CD4-positive, alpha-beta T cell treated with Interleukin-17A for 4 hours (primary cell): ENCODE data around the gene BMP4.
"Not testable (repeated sequence)": the region's sequence is repeated elsewhere in the genome, so short reads cannot be mapped to it uniquely, and the experiment has no call there.

Source experiments
- DNase-seq: peaks from one replicate; pipeline ENCODE4 v3.0.0-alpha.2; 2020; ENCODE audit warnings: mixed read lengths

Gene BMP4

DNA sequence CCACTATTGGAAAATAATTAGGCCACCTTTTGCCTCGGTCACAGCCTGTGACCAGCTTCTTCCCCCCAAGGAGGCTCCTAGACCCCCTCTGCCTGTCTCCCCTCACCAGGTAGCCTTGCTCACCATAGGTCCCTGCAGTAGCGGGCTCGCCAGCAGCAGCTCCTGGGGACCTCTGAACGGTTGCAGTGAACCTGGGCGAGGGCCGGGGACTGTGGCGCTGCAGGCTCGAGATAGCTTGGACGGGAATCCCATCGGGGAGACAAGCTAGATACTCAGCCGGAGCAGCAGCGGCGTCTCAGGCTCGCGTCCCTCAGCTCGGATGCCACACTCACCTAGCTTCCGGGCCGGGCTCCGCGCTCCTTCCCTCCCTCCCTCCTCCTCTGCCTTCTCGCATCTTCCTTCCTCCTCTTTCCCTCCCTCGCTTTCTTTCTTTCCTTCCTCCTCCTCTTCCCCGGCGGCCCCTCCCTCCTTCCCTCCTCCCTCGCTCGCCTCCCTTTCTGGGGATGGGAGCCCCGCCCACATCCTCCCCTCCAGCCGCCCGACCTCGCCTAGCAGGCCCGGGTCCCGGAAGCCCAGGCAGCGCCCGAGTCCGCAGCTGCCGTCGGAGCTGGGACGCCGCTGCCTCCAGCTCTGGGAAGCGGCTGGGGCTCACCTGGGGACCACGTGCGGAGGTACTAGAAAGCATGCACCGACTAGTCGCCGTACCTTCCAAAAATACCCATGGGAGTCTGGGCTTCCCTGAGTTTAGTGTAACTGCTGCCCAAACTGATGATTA is at the start of gene BMP4:
Gene BMP4, minus strand, starts transcription at position 399 of the 775 bp plus-strand sequence. CDS start 4,603 bp downstream, outside the sequence.
- DNase-seq = peak; percentile 50

DNA sequence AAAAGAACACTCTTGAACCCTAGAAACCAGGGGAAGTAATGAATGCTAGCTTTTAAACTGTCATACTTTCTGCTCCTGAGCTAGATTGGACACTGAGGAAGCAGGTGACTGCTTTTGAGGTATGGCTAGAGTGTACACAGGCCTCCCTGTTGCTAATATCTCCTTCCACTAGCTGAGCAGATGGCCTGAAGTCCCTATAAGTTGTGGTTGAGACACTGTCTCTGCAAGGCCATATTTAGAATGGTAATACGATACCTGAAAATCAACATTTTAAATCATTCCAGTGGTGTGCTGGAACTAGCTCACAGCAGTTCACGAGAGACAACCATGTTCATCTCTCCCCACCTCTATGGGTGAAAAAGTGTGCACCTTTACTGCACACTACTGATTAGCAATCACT is 46.4 kb upstream of the BMP4 start:
- no peak for DNase-seq

DNA sequence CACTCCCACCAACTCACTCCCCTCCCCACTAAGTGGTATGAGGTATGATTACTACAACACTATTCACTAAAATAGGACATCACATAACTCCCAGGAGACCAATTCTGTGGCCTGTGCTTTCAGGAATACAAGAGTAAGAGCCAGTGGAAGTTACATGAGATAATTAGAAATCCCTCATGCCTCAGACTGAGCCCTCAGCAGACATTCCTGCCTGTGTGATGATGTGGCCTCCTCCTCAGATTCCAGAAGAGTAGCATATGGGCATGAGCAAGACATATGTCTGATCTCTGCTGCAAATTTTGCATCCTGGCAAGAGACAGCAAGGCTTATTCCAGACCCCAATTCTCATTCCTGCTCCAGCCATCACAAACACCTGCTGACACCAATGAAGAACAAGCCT is 46.0 kb upstream of the BMP4 start:
- DNase-seq = no peak

DNA sequence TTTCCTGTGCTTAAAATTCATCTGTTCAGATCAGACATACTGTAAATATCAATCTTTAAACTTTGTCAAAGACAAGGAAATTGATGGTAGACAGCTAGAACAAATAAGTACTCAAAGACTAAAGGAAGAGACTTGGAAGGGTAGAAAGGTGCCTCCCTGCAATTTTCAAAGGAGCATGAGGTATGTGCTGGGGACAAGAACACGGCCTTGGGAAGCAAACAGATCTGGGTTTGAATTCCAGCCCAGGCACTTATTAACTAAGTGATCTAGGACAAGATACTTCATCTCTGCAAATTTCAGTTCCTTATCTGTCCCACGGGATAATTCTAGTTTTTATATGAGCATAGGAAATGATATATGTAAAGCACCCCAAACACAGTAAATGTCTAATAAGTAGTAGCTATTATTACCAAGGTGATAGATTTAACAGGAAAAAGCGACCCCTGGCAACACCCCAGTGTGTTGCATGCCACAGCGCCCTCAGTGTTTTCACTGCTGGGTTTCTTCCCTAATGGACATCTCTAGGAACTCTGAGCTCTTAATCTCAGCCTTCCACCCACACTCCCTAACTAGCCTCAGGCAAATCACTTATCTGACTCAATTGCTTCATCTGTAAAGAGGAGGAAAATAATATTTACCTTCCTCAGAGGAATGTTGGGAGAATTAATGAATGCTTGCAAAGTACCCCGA is 44.7 kb upstream of the BMP4 start:
- peak; percentile 6 for DNase-seq

DNA sequence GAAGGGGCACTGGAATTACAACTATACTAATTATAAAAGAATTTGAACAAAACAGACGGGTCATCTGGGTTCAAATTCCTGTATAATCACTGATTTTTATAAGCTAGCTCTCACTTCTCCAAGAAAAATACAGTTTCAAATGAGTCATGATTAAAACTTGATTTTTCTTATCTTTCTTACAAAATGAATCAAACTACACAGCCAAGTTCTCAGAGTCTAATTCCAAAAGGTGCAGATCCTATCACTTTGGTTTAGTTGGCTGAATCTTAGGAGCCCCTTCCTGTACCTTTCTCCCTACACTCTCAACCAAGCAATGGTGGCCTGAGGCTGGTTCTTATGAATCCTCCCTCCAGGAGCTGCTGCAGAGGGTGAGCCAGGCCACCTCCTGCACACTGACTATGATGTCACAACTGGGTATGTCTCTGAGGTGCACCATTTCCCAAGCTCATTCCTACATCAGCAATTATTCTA is 43.8 kb upstream of the BMP4 start:
- no peak for DNase-seq

DNA sequence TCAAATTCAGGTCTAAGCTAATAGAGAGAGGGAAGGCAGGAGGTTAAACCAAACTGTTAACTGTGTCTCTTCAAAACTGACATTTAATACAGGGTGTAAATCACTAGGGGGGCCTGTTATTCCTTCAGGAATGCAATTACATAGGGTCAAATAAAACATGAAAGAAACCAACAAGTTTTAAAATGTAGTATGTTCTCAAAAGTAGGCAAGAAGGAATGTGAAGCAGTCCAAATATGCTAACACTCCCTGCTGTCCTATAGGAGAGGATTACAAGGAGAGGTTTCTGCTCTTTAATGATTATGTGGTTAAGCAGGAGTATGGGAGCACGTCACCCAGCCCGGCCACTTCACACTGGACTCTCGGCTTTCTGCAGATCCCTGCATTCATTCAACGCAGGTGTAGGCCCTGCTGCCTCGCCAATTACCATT is 42.5 kb upstream of the BMP4 start:
- DNase-seq = no peak

DNA sequence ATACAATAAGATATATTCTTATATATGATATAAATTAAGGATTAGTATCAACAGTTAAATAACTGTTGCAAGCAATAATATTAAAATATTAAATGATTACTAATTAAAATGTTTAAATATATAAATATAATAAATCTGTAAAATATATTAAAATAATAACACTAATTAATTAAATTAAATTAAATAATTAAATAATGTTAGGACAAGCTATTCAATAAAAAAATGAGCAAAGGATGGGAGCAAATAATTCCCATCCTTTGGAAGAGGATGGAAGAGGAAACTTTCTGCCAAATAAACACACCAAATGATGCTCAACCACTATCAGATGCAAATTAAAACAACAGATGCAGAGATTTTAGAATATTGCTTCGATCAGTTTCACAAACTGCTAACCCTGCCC is 39.4 kb upstream of the BMP4 start:
- DNase-seq = no peak

DNA sequence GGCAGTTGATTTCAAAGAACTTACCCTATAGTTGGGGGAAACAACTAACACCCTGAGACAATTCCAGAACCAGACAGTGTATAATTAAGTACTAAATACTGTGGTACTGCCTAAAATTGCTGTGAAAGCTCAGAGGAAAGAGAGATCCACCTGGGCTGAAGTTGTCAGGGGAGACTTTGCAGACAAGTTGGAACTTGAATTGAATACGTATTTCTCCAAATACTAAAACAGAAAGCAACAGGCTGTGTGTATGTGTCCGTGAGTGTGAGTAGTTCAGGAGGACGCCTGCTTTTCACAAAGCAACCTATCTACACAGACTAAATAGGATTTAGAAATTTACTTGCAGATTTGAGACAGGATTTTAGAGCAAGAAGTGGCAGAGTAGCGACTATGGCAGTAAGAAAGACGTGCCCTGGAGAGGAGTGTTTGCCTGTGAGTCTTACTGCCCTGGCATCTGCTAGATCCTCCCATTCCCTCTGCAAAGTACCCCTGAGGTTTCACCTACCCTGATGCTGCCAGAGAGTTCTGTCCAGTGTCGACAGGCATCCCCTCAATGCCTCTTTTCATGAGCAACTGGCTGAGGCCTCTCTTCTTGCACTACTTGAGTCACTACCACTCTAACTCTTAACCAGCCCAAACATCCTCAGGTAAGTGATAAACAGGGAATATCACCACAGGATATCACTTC is 37.4 kb upstream of the BMP4 start:
- no peak for DNase-seq

DNA sequence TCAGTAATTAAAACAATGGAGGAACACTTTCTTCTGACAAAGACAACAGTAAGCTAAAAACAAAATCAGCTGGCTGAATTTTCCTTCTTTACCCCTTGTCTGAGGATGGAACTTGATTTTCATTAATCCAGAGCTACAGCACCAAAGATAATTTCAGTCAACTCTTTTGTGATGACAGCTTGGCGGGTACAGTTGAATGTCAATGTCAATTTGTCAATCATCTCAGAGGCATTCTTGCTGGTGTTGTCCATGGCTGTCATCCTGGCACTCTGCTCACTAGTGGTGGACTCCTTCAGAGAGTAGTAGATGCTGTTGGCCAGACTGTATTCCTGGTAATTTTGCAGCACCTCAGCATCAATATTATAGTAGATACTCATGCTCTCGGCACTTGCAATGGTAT is 34.4 kb upstream of the BMP4 start:
- no peak for DNase-seq

DNA sequence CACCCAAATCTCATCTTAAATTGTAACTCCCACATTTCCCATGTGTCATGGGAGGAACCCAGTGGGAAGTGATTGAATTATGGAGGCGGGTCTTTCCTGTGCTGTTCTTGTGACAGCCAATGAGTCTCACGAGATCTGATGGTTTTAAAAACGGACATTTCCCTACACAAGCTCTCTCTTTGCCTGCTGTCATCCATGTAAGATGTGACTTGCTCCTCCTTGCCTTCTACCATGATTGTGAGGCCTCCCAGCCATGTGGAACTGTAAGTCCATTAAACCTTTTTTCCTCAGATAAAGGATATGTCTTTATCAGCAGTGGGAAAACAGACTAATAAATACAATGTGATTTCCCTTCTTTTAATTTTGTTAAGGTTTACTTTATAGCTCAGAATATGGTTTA is 30.1 kb upstream of the BMP4 start:
- not testable (repeated sequence) for DNase-seq

DNA sequence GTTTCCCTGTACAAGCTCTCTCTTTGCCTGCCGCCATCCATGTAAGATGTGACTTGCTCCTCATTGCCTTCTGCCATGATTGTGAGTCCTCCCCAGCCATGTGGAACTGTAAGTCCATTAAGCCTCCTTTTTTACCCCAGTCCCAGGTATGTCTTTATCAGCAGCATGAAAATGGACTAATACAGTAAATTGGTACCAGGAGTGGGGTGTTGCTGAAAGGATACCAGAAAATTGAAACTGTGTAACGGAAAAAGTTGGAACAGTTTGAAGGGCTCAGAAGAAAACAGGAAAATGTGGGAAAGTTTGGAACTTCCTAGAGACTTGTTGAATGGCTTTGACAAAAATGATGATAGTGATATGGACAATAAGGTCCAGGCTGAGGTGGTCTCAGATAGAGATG is 28.3 kb upstream of the BMP4 start:
- not testable (repeated sequence) for DNase-seq

DNA sequence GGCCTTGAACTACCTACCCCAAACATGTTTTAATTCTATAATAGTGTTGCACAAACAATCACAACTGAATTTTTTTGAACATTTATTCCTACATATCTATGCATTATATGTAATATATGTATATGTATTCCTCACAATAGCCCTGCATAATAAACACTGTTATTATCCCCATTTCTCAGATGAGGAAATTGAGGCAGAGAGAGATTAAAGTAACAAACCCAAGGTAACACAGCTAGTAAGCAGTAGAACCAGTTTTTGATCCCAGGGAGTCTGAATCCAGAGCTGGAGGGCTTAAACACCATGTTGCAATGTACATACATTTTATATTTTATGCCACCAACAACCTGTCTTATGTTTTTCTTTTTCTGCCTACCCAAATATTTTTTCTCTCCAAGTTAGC is 26.5 kb upstream of the BMP4 start:
- DNase-seq = no peak

DNA sequence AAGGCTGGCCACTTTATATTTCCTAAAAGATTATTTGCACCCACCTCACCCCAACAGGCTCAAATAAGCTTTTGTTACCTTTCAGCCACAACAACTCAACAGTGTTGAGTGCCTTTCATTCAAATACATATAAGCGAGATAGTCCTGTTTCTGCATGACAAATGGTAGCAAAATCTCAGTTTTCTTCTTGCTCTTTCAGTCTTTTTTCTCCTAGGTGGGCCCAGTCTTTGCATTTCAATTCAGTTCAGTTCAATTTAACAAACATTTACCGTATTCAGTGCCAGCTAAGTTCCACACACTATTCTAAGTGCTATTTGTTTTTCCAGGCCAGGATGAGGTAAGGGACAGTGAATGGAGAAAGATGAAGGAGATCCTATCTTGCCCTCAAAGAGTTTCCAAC is 25.9 kb upstream of the BMP4 start:
- no peak for DNase-seq

DNA sequence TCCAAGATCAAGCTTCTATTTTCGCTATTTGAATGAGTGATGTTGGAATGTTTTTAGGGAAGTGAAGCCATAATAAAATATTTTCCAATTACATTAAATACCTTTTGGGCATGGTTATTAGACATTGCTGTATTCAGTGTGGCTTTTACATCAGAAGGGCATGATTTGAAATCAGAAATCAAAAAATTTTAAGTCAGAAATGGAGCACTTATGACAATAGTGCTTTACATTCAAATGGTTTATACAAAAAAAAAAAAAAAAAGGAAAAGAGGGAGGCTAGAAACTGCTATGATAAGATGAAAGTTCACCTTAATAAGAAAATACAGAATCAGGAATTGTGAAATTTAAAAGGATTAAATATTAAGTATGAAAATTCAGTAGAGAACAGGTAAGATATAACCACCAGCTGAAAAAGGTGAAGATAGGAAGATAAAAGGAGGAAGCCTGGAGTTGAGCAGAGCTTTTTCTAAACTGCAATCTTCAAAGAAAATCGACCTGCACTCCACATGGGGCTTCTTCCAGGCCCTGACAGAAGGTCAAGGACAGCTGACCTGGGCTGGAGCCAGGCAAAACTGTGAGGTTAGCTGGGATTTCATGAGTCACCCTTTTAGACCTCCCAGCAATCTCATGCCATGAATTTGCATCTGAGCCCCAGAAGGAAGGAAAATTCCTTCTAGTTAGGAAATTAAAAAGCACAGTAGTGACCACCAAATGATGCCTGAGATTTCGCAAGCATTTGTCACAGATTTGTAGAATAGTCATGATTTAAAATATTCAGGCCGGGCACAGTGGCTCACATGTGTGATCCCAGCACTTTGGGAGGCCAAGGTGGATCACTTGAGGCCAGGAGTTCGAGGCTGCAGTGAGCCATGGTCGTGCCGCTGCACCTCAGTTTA is 23.4 kb upstream of the BMP4 start:
- no peak for DNase-seq

DNA sequence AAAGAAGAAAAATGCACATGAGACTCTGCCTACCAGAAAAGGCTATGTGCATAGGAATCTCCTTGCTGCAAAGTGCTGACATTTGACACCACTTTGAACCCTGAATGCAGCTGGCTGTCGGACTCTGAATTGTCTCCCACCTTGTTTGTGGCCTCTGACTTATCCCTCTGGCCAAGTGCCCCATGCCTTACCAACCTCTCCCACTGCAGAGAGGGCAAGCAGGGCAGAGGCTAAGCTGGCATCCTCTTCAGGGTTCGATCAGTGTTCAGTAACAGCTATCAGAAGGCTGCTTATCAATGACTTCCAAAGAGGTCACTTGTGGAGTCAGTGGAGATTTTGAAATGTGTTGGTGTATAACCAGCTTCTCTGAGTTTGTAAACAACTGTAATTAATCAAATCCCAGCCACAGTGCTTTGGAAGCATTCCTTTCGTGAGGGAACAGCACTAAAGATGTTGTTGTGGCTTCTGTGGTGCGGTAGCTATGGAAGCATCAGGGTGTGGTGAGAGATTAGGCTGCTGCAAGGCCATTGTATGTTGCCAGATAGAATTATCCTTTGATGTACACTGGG is 22.6 kb upstream of the BMP4 start:
- no peak for DNase-seq

DNA sequence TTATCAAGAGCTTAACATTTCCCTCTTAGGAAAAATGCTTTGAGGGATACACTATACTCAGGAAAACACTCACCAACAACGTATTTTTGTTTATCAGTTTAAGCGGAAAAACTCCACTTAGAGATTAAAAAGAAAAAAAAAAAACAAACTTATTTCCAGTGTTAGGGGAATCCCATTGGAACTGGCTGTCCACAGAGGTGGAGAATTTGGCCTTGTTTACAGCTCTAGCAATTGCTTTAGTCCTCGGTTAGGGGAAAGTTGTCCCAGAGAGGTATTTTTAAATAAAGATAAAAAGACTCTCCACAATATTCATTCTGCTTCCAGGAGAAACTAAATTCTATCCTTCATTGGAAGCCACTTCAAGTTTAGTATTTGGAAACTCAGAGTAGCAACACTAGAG is 21.6 kb upstream of the BMP4 start:
- DNase-seq = no peak

DNA sequence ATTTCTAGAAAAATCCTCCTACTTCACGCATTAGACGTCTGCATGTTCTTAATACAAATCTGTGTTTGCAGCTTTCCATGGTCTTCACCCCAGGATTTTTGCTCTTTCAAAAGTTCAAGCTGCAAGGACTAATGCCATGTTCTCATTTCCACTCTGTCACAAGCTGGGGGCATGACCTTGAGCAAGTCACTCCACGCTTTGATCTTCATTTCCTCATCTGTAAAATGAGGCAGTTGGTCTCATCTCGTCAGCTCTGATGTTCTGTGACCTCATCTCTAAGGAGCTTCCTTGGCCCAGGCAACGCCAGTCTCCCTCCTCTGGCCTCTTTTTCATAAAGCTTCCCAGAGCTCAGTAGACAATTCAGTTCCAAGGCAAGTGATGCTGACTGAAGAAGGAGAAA is 18.8 kb upstream of the BMP4 start:
- DNase-seq = no peak

DNA sequence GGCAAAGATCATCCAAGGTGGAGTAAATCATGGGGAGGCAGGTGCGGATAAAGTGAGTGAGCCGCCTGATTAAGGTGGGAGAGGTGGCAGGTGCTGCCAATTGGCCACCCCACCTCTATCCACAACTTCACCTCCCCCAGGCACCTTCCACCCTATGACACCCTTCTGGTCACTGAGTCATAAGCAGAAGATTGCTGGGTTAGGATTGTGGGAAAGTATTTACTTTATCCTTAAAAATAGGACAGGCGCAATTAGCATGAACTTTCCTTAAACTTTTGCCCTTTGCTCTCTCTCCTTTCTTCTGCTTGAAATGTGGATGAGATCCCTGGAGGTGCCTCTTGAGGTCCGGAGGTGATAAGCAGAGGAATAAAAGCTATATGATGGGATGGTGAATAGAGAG is 14.9 kb upstream of the BMP4 start:
- no peak for DNase-seq

DNA sequence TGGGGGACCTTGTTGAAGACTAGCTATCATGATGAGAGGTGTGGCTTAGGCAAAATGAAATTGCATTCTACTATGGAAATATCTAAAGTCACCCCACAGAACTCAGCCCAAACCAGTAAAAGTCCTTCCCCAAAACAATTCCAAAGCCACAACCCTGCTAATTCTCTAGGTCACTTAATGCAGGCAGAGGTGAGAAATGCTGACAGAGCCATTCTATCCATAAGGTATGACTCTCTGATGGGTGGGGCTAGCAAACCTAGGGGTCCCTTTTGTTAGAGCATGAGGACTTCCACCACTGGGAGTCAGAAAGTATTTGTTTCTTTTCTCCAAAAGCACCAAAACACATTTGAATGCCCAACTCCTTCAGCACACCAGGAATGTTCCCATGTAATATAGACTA is 12.7 kb upstream of the BMP4 start:
- DNase-seq = no peak

DNA sequence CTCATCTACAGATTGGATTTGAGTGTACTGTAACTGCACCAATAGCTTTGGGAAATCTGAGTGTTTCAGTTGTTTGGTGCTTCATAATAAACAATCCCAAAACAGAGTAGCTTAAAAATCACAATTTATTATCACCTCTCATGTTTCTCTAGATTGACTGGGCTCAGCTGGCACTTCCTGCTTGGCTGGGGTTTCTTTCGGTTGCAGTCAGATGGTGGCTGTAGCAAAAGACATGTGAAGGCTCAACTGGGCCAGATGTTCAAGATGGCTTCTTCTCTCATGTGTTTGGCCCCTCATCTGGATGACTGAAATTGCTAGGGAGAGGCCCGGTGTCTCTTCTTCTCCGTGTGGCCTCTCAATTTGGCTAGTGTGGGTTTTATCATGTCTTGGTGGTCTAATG is 12.1 kb upstream of the BMP4 start:
- DNase-seq = no peak

DNA sequence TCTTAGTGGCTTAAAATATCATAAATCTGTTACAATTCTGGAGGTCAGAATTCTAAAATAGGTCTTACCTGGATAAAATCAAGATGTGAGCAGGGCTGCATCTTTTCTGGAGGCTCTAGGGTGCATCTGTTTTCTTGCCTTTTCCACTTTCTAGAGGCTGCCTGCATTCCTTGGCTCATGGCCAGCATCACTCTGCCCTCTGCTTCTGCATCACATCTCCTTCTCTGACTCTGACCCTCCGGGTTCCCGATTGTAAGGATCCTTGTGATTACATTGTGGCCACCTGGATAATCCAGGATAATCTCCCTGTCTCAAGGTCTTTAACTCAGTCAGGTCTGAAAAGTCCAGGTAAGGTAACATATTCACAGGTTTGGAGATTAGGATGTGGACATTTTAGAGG is 11.0 kb upstream of the BMP4 start:
- no peak for DNase-seq

DNA sequence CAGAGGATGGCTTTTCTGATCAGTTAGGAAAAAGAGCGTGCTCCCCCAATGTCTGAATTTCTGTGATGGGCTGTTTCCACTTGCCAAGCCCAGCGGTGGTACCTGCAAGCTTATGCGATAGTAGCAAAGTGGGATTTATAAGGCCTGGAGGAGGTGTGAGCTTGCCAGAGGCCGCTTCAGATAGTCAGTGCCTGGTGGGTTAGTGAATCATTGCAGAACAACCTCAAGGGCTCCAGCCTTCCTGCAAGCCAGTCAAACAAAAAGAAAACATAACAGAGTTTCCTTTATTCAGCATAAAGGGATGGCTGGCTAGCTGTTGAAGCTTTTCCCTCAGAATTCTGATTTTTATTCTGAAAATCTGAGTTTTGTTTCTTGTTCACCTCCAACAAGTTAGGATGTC is 7.6 kb upstream of the BMP4 start:
- no peak for DNase-seq
